Neural progenitor cell (in vitro differentiated cells): ENCODE data around the gene PTPRN2.

ENCODE experiments used
- CTCF ChIP-seq: fragments of 200-600 bp; sonication (generic); IDR thresholded peaks from 2 replicates; pipeline ENCODE4 v1.5.1; 2017; ENCODE audit warnings: antibody characterized with exemption, mild to moderate bottlenecking
- EZH2 ChIP-seq: fragments of 200-600 bp; sonication (generic); IDR thresholded peaks from 2 replicates; pipeline ENCODE4 v1.6.1; 2017; ENCODE audit warnings: antibody characterized with exemption, mild to moderate bottlenecking, moderate library complexity
- EZH2phosphoT487 ChIP-seq: fragments of 200-600 bp; sonication (generic); IDR thresholded peaks from 2 replicates; pipeline ENCODE4 v1.6.1; 2017; ENCODE audit warnings: antibody characterized with exemption

GRCh38 chr7:158549176-158549615 is 38.4 kb downstream of the PTPRN2 start:
- TF ChIP-seq CTCF: no peak
- no peak for TF ChIP-seq EZH2
- no peak for TF ChIP-seq EZH2phosphoT487
